GM21723 (cell line): ENCODE data around the gene LATS2.

Experiments used
- ATAC-seq: cut with Tn5 transposase; IDR thresholded peaks from one replicate; pipeline ENCODE4 v1.9.1; 2021; ENCODE audit warnings: mild to moderate bottlenecking, moderate library complexity; ENCODE audit not compliant: unreplicated experiment

LATS2 gene

GRCh38 chr13:20994441-20994821 lies 67.0 kb downstream of the LATS2 start:
- ATAC-seq: no peak

- no peak for ATAC-seq
Measured at GRCh38 chr13:20993661-20994440, 67.5 kb downstream of the LATS2 start.

GRCh38 chr13:20993211-20993610 lies 68.2 kb downstream of the LATS2 start:
- ATAC-seq: no peak

GRCh38 chr13:20991741-20992520 lies 69.5 kb downstream of the LATS2 start:
- ATAC-seq: no peak

GRCh38 chr13:20990910-20991525 lies 70.4 kb downstream of the LATS2 start:
- ATAC-seq: no peak

- no peak for ATAC-seq
Measured at GRCh38 chr13:20989656-20990321, 71.6 kb downstream of the LATS2 start.

GRCh38 chr13:20988909-20989655 lies 72.3 kb downstream of the LATS2 start:
- no peak for ATAC-seq

GRCh38 chr13:20988033-20988908 lies 73.1 kb downstream of the LATS2 start:
- no peak for ATAC-seq

GRCh38 chr13:20987599-20987998 lies 73.8 kb downstream of the LATS2 start:
- no peak for ATAC-seq

GRCh38 chr13:20984879-20985278 lies 76.5 kb downstream of the LATS2 start:
- ATAC-seq: no peak

GRCh38 chr13:20983386-20983785 lies 78.0 kb downstream of the LATS2 start:
- no peak for ATAC-seq

- ATAC-seq: no peak
Measured at GRCh38 chr13:20981370-20982095, 79.9 kb downstream of the LATS2 start.

GRCh38 chr13:20980899-20981298 lies 80.5 kb downstream of the LATS2 start:
- no peak for ATAC-seq

- ATAC-seq: no peak
Measured at GRCh38 chr13:20980430-20980829, 81.0 kb downstream of the LATS2 start.

- ATAC-seq: no peak
Measured at GRCh38 chr13:20977394-20977793, 84.0 kb downstream of the LATS2 start.

- ATAC-seq: no peak
Measured at GRCh38 chr13:20974981-20975585, 86.3 kb downstream of the LATS2 start.

GRCh38 chr13:20973886-20974425 lies 87.4 kb downstream of the LATS2 start:
- no peak for ATAC-seq

GRCh38 chr13:20972731-20973130 lies 88.7 kb downstream of the LATS2 start:
- no peak for ATAC-seq
